Natural killer cell (primary cell): ENCODE data around the gene ASCC2. TPM values are rescaled to one million over a fixed set of nuclear protein-coding genes. Genes with fewer than 3 reads are reported as not detected.

Experiments used
- ATAC-seq, 3 donors: fragments of 150-1000 bp in 2 of 3; fragments of 200-7000 bp in 1 of 3; cut with Tn5 transposase; 1 replicate in 1 of 3; 2 replicates in 2 of 3; pipeline ENCODE4 v1.10.0; 2021; ENCODE audit warnings: mild to moderate bottlenecking in 2 of 3, moderate library complexity in 2 of 3
- DNase-seq, 2 donors: peaks; one replicate each; pipeline versions ENCODE4 v3.0.0 to v3.0.0-alpha.2; 2013 to 2021; ENCODE audit warnings: mixed read lengths in 1 of 2
- H3K27ac ChIP-seq: one replicate; pipeline ENCODE4 v1.5.1; 2013; ENCODE audit warnings: mild to moderate bottlenecking, low read length
- H3K27me3 ChIP-seq: one replicate; pipeline ENCODE4 v1.6.1; 2013; ENCODE audit warnings: low read length; ENCODE audit not compliant: control insufficient read depth, insufficient read depth
- H3K36me3 ChIP-seq: one replicate; pipeline ENCODE4 v1.6.1; 2013; ENCODE audit warnings: low read length; ENCODE audit not compliant: control insufficient read depth, insufficient read depth
- H3K4me1 ChIP-seq: one replicate; pipeline ENCODE4 v1.6.1; 2013; ENCODE audit warnings: low read length; ENCODE audit not compliant: control insufficient read depth, insufficient read depth
- H3K4me3 ChIP-seq: one replicate; pipeline ENCODE4 v1.5.1; 2013; ENCODE audit warnings: low read length
- H3K9me3 ChIP-seq: one replicate; pipeline ENCODE4 v1.6.1; 2013; ENCODE audit warnings: low read length; ENCODE audit not compliant: control insufficient read depth, insufficient read depth
- H3K27ac Mint-ChIP-seq, 2 donors: one replicate each; pipeline ENCODE4 v1.8.0; 2022; ENCODE audit warnings: mild to moderate bottlenecking in 2 of 2, mixed read lengths in 2 of 2, moderate library complexity in 1 of 2
- H3K27me3 Mint-ChIP-seq, 2 donors: one replicate each; pipeline ENCODE4 v1.8.0; 2022; ENCODE audit warnings: low read depth in 2 of 2, mixed read lengths in 2 of 2
- H3K36me3 Mint-ChIP-seq: one replicate; pipeline ENCODE4 v1.8.0; 2022; ENCODE audit warnings: mixed read lengths
- H3K4me1 Mint-ChIP-seq, 2 donors: one replicate each; pipeline ENCODE4 v1.8.0; 2022; ENCODE audit warnings: mixed read lengths in 2 of 2
- H3K4me3 Mint-ChIP-seq: one replicate; pipeline ENCODE4 v1.8.0; 2022; ENCODE audit warnings: mild to moderate bottlenecking, moderate library complexity, mixed read lengths
- H3K9me3 Mint-ChIP-seq, 2 donors: one replicate each; pipeline ENCODE4 v1.8.0; 2022; ENCODE audit warnings: mixed read lengths in 2 of 2
- WGBS: methylation state at CpG from one replicate; pipeline ENCODE4 v1.1.7; 2013; ENCODE audit warnings: missing lambda C conversion rate; ENCODE audit not compliant: insufficient coverage; 5-methylcytosine and 5-hydroxymethylcytosine counted together
- intact Hi-C: fragments of 100-400 bp; cut with micrococcal nuclease; formaldehyde crosslinking; loops from one replicate; pipeline ENCODE4 v1.14.2; 2022
- total RNA-seq, 4 donors: library from RNA; stranded (reverse); fragments of 120-200 nt in 1 of 4; gene quantifications; one replicate each; pipeline versions ENCODE4 v1.2.3 to v1.2.4, GENCODE V29; 2013 to 2022
- TF ChIP-seq, protein P1 (sequence below): fragments of 200-600 bp; IDR thresholded peaks from one replicate; pipeline ENCODE4 v1.8.0; 2022; ENCODE audit warnings: antibody characterized with exemption

The ASCC2 gene
- total RNA-seq, 3 donors from 2014 or later (not counting 1 experiment from before 2014, with no cell fraction given): 102 to 130 (median 128) TPM

DNA sequence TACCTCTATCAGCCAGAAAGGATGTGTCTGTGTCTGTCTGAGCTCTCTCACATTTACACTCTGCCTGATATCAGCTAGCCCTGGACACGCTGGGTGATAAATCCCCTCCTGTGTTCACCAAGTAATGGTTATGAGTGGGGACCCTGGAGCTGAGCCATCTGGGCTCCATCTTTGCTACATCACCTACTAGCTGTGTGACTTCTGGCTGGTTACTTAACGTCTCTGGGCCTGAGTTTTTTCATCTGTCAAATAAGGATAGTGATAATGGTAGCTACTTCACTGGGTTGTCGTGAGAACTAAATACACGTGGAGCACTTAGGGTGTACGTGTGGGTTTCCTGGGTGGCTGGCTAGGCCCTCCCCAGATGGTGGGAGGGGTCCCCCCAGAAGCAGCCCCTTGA, 48.0 kb downstream of the ASCC2 start:
- intact Hi-C loops: no loop called here
- Histone ChIP-seq H3K27ac (no peak overlapping the region), H3K36me3 (peaks cover 52% of the 10 kb centered on the region), H3K4me3 (no peak overlapping the region), H3K4me1 (no peaks in the 10 kb centered on the region), H3K27me3 (no peaks in the 10 kb centered on the region), H3K9me3 (no peaks in the 10 kb centered on the region)
- DNase-seq (no peak), ATAC-seq (no peak)
- Mint-ChIP-seq H3K9me3 (no peaks in the 10 kb centered on the region), H3K4me1 (no peaks in the 10 kb centered on the region), H3K27ac (no peak overlapping the region), H3K4me3 (no peak overlapping the region), H3K36me3 (peaks cover 9% of the 10 kb centered on the region), H3K27me3 (no peaks in the 10 kb centered on the region)
- WGBS: 95% methylated on average over 5 of the region's 5 CpGs
- TF ChIP-seq, protein P1, sequence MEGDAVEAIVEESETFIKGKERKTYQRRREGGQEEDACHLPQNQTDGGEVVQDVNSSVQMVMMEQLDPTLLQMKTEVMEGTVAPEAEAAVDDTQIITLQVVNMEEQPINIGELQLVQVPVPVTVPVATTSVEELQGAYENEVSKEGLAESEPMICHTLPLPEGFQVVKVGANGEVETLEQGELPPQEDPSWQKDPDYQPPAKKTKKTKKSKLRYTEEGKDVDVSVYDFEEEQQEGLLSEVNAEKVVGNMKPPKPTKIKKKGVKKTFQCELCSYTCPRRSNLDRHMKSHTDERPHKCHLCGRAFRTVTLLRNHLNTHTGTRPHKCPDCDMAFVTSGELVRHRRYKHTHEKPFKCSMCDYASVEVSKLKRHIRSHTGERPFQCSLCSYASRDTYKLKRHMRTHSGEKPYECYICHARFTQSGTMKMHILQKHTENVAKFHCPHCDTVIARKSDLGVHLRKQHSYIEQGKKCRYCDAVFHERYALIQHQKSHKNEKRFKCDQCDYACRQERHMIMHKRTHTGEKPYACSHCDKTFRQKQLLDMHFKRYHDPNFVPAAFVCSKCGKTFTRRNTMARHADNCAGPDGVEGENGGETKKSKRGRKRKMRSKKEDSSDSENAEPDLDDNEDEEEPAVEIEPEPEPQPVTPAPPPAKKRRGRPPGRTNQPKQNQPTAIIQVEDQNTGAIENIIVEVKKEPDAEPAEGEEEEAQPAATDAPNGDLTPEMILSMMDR: no peak

DNA sequence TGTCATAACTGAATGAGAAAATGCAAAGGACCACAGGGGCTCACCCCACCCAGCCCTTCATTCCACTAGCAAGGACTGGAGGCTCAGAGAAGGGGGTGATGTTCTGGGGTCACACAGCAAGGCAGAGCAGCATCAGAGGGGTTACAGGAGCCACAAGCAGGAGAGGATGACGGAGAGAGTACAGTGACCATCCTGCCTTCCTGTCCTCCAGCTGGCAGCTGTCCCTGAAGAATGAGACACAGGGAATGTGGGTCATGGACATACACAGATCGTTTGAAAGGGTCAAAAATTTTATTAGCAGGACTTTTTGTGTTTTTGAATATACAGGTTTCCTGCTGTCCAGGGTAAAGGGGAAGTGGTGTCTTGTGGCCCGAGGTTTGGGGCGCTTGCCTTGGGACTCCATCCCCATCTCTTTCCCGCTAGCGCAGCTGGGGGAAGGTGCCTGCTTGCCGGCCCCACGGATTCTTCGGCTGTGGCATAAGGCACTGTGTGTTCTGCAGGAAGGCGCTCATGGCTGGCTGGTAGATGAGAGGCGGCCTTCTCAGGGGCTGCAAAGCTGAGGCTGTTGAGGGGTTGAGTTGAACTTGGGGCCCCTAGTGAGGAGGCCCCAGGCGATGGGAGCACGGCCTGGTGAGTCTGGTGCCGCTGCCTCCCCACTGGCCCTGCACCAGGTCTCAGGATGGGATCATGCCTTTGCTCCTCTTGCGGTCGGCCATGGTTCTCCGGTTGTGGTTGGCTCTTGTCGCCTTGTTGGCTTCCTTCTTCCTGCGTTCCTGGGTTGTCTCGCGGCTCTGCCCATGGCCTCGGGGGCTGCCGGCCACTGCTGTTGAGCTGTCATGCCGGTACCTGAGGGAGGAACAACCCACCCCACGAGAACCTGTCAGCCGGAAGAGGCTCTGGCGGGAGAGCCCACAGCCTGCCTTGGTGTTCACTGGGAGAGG, 49.5 kb downstream of the ASCC2 start:
- Mint-ChIP-seq H3K27ac (peak overlapping the region; percentile 38 to 79), H3K4me1 (no peaks in the 10 kb centered on the region), H3K27me3 (no peaks in the 10 kb centered on the region), H3K4me3 (no peak overlapping the region), H3K9me3 (no peaks in the 10 kb centered on the region), H3K36me3 (peaks cover 9% of the 10 kb centered on the region)
- peaks cover 48% of the 10 kb centered on the region for H3K36me3 ChIP-seq
- no peaks in the 10 kb centered on the region for H3K27me3 ChIP-seq
- ATAC-seq (no peak), DNase-seq (no peak)
- no peaks in the 10 kb centered on the region for H3K9me3 ChIP-seq
- no peaks in the 10 kb centered on the region for H3K4me1 ChIP-seq
- no peak overlapping the region for H3K4me3 ChIP-seq
- intact Hi-C loops: no loop called here
- H3K27ac ChIP-seq: no peak overlapping the region
- TF ChIP-seq, protein P1: no peak
- WGBS: 89% methylated on average over 27 of the region's 27 CpGs

DNA sequence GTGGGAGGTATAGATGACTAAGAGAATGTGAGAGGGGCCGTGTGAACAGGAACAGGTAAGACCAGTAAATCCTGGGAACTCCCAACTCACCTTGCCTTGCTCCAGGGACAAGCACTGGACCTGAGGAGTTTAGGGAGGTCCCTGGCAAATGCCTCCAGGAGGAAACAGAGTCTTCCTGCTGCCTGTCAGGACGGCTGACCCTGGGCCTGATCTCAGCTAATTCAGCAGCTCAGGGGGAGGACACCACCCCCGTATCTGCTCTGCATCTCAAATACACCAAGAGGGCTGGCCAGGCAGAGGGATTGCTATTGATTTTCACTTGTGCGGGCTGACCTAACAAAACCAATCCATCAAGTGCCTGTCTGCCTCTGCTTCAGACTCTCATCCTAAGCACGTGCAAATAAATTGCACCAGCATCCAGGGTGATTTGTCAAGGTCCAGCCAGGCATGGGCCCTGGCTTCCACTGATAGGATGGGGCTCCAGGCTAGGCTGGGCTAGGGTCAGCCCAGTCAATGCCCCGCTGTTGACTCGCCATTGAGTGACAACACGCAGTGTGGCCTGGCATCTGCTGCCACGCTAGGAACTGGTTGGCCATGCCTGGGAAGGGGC, 50.6 kb downstream of the ASCC2 start:
- Histone ChIP-seq H3K9me3 (no peaks in the 10 kb centered on the region), H3K36me3 (peaks cover 39% of the 10 kb centered on the region), H3K27ac (no peak overlapping the region), H3K4me1 (no peaks in the 10 kb centered on the region), H3K4me3 (no peak overlapping the region), H3K27me3 (no peaks in the 10 kb centered on the region)
- TF ChIP-seq, protein P1: no peak
- no peaks in the 10 kb centered on the region for H3K4me1 Mint-ChIP-seq
- no peak overlapping the region for H3K27ac Mint-ChIP-seq
- peaks cover 9% of the 10 kb centered on the region for H3K36me3 Mint-ChIP-seq
- DNase-seq (no peak), ATAC-seq (no peak)
- H3K9me3 Mint-ChIP-seq: no peaks in the 10 kb centered on the region
- 88% methylated on average over 9 of the region's 9 CpGs for WGBS
- no peaks in the 10 kb centered on the region for H3K27me3 Mint-ChIP-seq
- intact Hi-C loops: no loop called here
- no peak overlapping the region for H3K4me3 Mint-ChIP-seq
